Measurements from ENCODE around the gene KRT12. TPM values are rescaled to one million over a fixed set of nuclear protein-coding genes. Genes with fewer than 3 reads are reported as not detected.

KRT12 gene
- total and polyA plus RNA-seq, 4 donors: not detected

GRCh38 chr17:40896916-40897455 lies 30.0 kb upstream of the KRT12 start:
- WGBS: 80% methylated on average over 4 of the region's 4 CpGs

DNA sequence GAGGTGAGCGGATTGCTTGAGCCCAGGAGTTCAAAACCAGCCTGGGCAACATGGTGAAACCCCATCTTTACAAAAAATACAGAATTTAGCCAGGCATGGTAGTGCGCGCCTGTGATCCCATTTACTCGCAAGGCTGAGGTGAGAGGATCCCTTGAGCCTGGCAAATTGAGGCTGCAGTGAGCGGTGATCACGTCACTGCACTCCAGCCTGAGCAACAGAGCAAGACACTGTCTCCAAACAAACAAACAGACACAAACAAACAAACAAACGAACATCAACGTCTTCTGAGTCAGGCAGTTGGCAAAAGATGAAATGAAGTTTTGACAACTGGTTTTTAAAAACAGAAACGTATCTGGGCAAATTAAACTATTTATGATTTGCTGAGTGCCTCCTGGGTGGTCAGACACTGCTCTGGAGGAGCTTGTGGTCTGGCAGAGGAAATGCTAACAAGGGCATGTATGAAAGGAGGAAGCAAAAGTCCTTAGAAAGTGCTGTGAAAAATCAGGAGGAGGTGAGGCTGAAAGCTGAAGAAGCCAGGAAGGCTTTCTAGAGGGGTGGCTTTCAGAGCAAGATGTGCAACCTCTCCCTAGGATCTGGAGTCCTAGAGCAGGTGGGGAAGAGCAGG lies 28.2 kb upstream of the KRT12 start:
- H3K4me3 ChIP-seq (ENCODE audit: low read depth in 1 of 3, low read length in 3 of 3): no peak overlapping the region
- no peak for DNase-seq (ENCODE audit: low spot score)
- no peak overlapping the region for H3K27ac ChIP-seq (ENCODE audit: low read depth in 1 of 2, low read length in 2 of 2)
- no peaks in the 10 kb centered on the region for H3K36me3 ChIP-seq (ENCODE audit: control insufficient read depth in 4 of 4, insufficient read depth in 3 of 4, low read depth in 1 of 4, low read length in 3 of 4)
- H3K9me3 ChIP-seq (ENCODE audit: control insufficient read depth in 4 of 4, low read length in 3 of 4): no peaks in the 10 kb centered on the region
- no peaks in the 10 kb centered on the region for H3K4me1 ChIP-seq (ENCODE audit: control insufficient read depth in 4 of 4, insufficient read depth in 4 of 4, low read length in 3 of 4)
- 68% methylated on average over 9 of the region's 9 CpGs for WGBS
- peaks cover 0 to 9% (median 0%) of the 10 kb centered on the region in 4 donors for H3K27me3 ChIP-seq (ENCODE audit: control insufficient read depth in 4 of 4, insufficient read depth in 4 of 4, low read length in 3 of 4)
- no peak overlapping the region for H3K9ac ChIP-seq (ENCODE audit: low read depth in 1 of 2, low read length in 2 of 2)
- no peak for TF ChIP-seq SP1 (IDR thresholded peaks at IDR 0.05)
- TF ChIP-seq TAF1 (conservative IDR thresholded peaks at IDR 0.05): no peak
- no peak for TF ChIP-seq FOXA1 (IDR thresholded peaks at IDR 0.05)
- TF ChIP-seq ATF3 (IDR thresholded peaks at IDR 0.05): no peak
- TF ChIP-seq NR2F2 (IDR thresholded peaks at IDR 0.05): no peak
- no peak for TF ChIP-seq HNF4G (IDR thresholded peaks at IDR 0.05)
- no peak for TF ChIP-seq FOXA2 (IDR thresholded peaks at IDR 0.05)
- no peak for TF ChIP-seq JUND (IDR thresholded peaks at IDR 0.05)
- no peak for TF ChIP-seq GABPA (IDR thresholded peaks at IDR 0.05 in 1 of 2, conservative IDR thresholded peaks at IDR 0.05 in 1 of 2)
- TF ChIP-seq CTCF (IDR thresholded peaks at IDR 0.05; ENCODE audit: low read depth, low read length, missing input control): no peak
- TF ChIP-seq YY1 (IDR thresholded peaks at IDR 0.05): no peak
- TF ChIP-seq, protein P1, sequence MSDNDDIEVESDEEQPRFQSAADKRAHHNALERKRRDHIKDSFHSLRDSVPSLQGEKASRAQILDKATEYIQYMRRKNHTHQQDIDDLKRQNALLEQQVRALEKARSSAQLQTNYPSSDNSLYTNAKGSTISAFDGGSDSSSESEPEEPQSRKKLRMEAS (IDR thresholded peaks at IDR 0.05): no peak

More at GRCh38 chr17:40896916-40897455, 30.0 kb upstream of the KRT12 start:
- H3K4me1 ChIP-seq (ENCODE audit: control insufficient read depth in 4 of 4, insufficient read depth in 4 of 4, low read length in 3 of 4): no peaks in the 10 kb centered on the region
- H3K27me3 ChIP-seq (ENCODE audit: control insufficient read depth in 4 of 4, insufficient read depth in 4 of 4, low read length in 3 of 4): peaks cover 0 to 4% (median 2%) of the 10 kb centered on the region in 4 donors
- no peaks in the 10 kb centered on the region for H3K9me3 ChIP-seq (ENCODE audit: control insufficient read depth in 4 of 4, low read length in 3 of 4)
- no peak overlapping the region for H3K9ac ChIP-seq (ENCODE audit: low read depth in 1 of 2, low read length in 2 of 2)
- no peak overlapping the region for H3K27ac ChIP-seq (ENCODE audit: low read depth in 1 of 2, low read length in 2 of 2)
- no peak for DNase-seq (ENCODE audit: low spot score)
- no peak overlapping the region for H3K4me3 ChIP-seq (ENCODE audit: low read depth in 1 of 3, low read length in 3 of 3)
- H3K36me3 ChIP-seq (ENCODE audit: control insufficient read depth in 4 of 4, insufficient read depth in 3 of 4, low read depth in 1 of 4, low read length in 3 of 4): no peaks in the 10 kb centered on the region
- no peak for TF ChIP-seq RAD21 (IDR thresholded peaks at IDR 0.05)
- no peak for TF ChIP-seq RXRA (IDR thresholded peaks at IDR 0.05)
- TF ChIP-seq HNF4A (conservative IDR thresholded peaks at IDR 0.05): no peak
- no peak for TF ChIP-seq NR2F2 (IDR thresholded peaks at IDR 0.05)
- TF ChIP-seq EGR1 (IDR thresholded peaks at IDR 0.05; ENCODE audit: low read depth in 2 of 2): no peak
- TF ChIP-seq CTCF (IDR thresholded peaks at IDR 0.05; ENCODE audit: low read depth, low read length, missing input control): no peak
- TF ChIP-seq REST (IDR thresholded peaks at IDR 0.05): no peak

Data from liver (tissue), 9 donors.